ENCODE data around the gene ID3.

The ID3 gene

GRCh38 chr1:23554481-23555269, 4.6 kb downstream of the ID3 start (continued):
- TF ChIP-seq ZFP37 (tag by site-specific recombination; IDR thresholded peaks at IDR 0.05) (no peak), ZNF670 (tag by site-specific recombination; IDR thresholded peaks at IDR 0.05; ENCODE audit: low read depth) (no peak), RBAK (tag by site-specific recombination; IDR thresholded peaks at IDR 0.05) (no peak), ZNF341 (tag by site-specific recombination; IDR thresholded peaks at IDR 0.05; ENCODE audit: low read depth) (peak; percentile 78), ZNF10 (tag by site-specific recombination; IDR thresholded peaks at IDR 0.05) (no peak), ZNF404 (tag by site-specific recombination; IDR thresholded peaks at IDR 0.05) (no peak), ZNF114 (tag by site-specific recombination; IDR thresholded peaks at IDR 0.05) (no peak), ZNF146 (tag by site-specific recombination; IDR thresholded peaks at IDR 0.05) (0 out of 2 replicates have a peak, but pooled peaks have one; percentile 7), EGR2 (tag by site-specific recombination; IDR thresholded peaks at IDR 0.05; ENCODE audit: low read depth) (peak; percentile 50; the same call in 1 of the 2 replicates), ZNF24 (tag by site-specific recombination; IDR thresholded peaks at IDR 0.05) (no peak), ZSCAN4 (tag by site-specific recombination; IDR thresholded peaks at IDR 0.05) (no peak), ZNF549 (tag by site-specific recombination; IDR thresholded peaks at IDR 0.05) (no peak), ZNF624 (tag by site-specific recombination; IDR thresholded peaks at IDR 0.05) (no peak), ZNF423 (tag by site-specific recombination; IDR thresholded peaks at IDR 0.05) (peak; percentile 94), ZNF707 (tag by site-specific recombination; IDR thresholded peaks at IDR 0.05) (no peak), ZNF266 (tag by site-specific recombination; IDR thresholded peaks at IDR 0.05; ENCODE audit: low read depth) (no peak), ZNF398 (tag by site-specific recombination; IDR thresholded peaks at IDR 0.05) (no peak; the same call in 1 of the 2 replicates), ZNF394 (tag by site-specific recombination; IDR thresholded peaks at IDR 0.05; ENCODE audit: borderline replicate concordance) (peak; percentile 31; the same call in 1 of the 2 replicates), ZNF548 (tag by site-specific recombination; IDR thresholded peaks at IDR 0.05) (no peak), ZBTB11 (tag by site-specific recombination; conservative IDR thresholded peaks at IDR 0.05; ENCODE audit: low read depth) (no peak; the same call in 1 of the 2 replicates), ZNF426 (tag by site-specific recombination; IDR thresholded peaks at IDR 0.05) (no peak), ZNF157 (tag by site-specific recombination; IDR thresholded peaks at IDR 0.05) (no peak), HOXA7 (CRISPR knock-in tag; IDR thresholded peaks at IDR 0.05; ENCODE audit: borderline replicate concordance) (no peak), MZF1 (tag by site-specific recombination; IDR thresholded peaks at IDR 0.05; ENCODE audit: borderline replicate concordance) (no peak; the same call in 1 of the 2 replicates), ZNF37A (tag by site-specific recombination; IDR thresholded peaks at IDR 0.05) (no peak), ZNF621 (tag by site-specific recombination; IDR thresholded peaks at IDR 0.05) (no peak), ZNF529 (tag by site-specific recombination; IDR thresholded peaks at IDR 0.05; ENCODE audit: insufficient replicate concordance) (no peak), ZNF311 (tag by site-specific recombination; IDR thresholded peaks at IDR 0.05; ENCODE audit: borderline replicate concordance) (no peak), ZNF785 (tag by site-specific recombination; IDR thresholded peaks at IDR 0.05) (no peak), ZNF324 (tag by site-specific recombination; IDR thresholded peaks at IDR 0.05) (peak; percentile 48; the same call in 1 of the 2 replicates)
- TF ChIP-seq, protein P1, sequence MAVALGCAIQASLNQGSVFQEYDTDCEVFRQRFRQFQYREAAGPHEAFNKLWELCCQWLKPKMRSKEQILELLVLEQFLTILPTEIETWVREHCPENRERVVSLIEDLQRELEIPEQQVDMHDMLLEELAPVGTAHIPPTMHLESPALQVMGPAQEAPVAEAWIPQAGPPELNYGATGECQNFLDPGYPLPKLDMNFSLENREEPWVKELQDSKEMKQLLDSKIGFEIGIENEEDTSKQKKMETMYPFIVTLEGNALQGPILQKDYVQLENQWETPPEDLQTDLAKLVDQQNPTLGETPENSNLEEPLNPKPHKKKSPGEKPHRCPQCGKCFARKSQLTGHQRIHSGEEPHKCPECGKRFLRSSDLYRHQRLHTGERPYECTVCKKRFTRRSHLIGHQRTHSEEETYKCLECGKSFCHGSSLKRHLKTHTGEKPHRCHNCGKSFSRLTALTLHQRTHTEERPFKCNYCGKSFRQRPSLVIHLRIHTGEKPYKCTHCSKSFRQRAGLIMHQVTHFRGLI (tag by site-specific recombination; IDR thresholded peaks at IDR 0.05) = no peak
- TF ChIP-seq, protein P2, sequence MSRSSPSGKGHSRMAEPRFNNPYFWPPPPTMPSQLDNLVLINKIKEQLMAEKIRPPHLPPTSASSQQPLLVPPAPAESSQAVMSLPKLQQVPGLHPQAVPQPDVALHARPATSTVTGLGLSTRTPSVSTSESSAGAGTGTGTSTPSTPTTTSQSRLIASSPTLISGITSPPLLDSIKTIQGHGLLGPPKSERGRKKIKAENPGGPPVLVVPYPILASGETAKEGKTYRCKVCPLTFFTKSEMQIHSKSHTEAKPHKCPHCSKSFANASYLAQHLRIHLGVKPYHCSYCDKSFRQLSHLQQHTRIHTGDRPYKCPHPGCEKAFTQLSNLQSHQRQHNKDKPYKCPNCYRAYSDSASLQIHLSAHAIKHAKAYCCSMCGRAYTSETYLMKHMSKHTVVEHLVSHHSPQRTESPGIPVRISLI (tag by site-specific recombination; IDR thresholded peaks at IDR 0.05) = no peak

Measured in HEK293 (cell line).